ENCODE data around the gene COL5A1.

COL5A1 gene

GRCh38 chr9:134826336-134827285 is 185.0 kb downstream of the COL5A1 start:
- DNase-seq: no peak

GRCh38 chr9:134827559-134827958 is 186.0 kb downstream of the COL5A1 start:
- no peak for DNase-seq

GRCh38 chr9:134827993-134828392 is 186.4 kb downstream of the COL5A1 start:
- DNase-seq: no peak

- no peak for DNase-seq
Observed at GRCh38 chr9:134828892-134829291, 187.3 kb downstream of the COL5A1 start.

GRCh38 chr9:134829356-134829937 is 187.8 kb downstream of the COL5A1 start:
- DNase-seq: no peak

- no peak for DNase-seq
Observed at GRCh38 chr9:134830126-134830525, 188.5 kb downstream of the COL5A1 start.

- no peak for DNase-seq
Observed at GRCh38 chr9:134830926-134831720, 189.5 kb downstream of the COL5A1 start.

GRCh38 chr9:134832471-134832870 is 190.9 kb downstream of the COL5A1 start:
- DNase-seq: no peak

- DNase-seq: no peak
Observed at GRCh38 chr9:134833294-134833880, 191.8 kb downstream of the COL5A1 start.

GRCh38 chr9:134834217-134834956 is 192.8 kb downstream of the COL5A1 start:
- no peak for DNase-seq

- DNase-seq: no peak
Observed at GRCh38 chr9:134834957-134835419, 193.4 kb downstream of the COL5A1 start.

- DNase-seq: no peak
Observed at GRCh38 chr9:134835448-134835847, 193.8 kb downstream of the COL5A1 start.

- no peak for DNase-seq
Observed at GRCh38 chr9:134835987-134836386, 194.4 kb downstream of the COL5A1 start.

- DNase-seq: no peak
Observed at GRCh38 chr9:134836406-134836970, 194.9 kb downstream of the COL5A1 start.

- DNase-seq: no peak
Observed at GRCh38 chr9:134837529-134837928, 195.9 kb downstream of the COL5A1 start.

GRCh38 chr9:134838651-134839454 is 197.2 kb downstream of the COL5A1 start:
- no peak for DNase-seq

- DNase-seq: no peak
Observed at GRCh38 chr9:134839455-134840125, 198.0 kb downstream of the COL5A1 start.

- no peak for DNase-seq
Observed at GRCh38 chr9:134840511-134840910, 198.9 kb downstream of the COL5A1 start.

GRCh38 chr9:134841180-134841904 is 199.7 kb downstream of the COL5A1 start:
- DNase-seq: no peak

GRCh38 chr9:134842321-134842720 is 200.7 kb downstream of the COL5A1 start:
- DNase-seq: no peak

Data from activated CD4-positive, alpha-beta T cell treated with anti-CD3 and anti-CD28 coated beads for 1 hour (primary cell).